Activated CD4-positive, alpha-beta T cell treated with anti-CD3 and anti-CD28 coated beads, Interleukin-2, amount 10 ng/mL, durations not matched to agents 24 days and 14 days (primary cell): ENCODE measurements around the gene NRDC. TPM values are rescaled to one million over a fixed set of nuclear protein-coding genes. Genes with fewer than 3 reads are reported as not detected.

Source experiments
- DNase-seq: peaks from one replicate; pipeline ENCODE4 v3.0.0; 2022
- H3K27ac Mint-ChIP-seq: one replicate; pipeline ENCODE4 v1.8.0; 2022; ENCODE audit warnings: mild to moderate bottlenecking, mixed read lengths
- H3K27me3 Mint-ChIP-seq: one replicate; pipeline ENCODE4 v1.8.0; 2022; ENCODE audit warnings: mixed read lengths
- H3K36me3 Mint-ChIP-seq: one replicate; pipeline ENCODE4 v1.8.0; 2022; ENCODE audit warnings: low read depth, mild to moderate bottlenecking, mixed read lengths
- H3K4me1 Mint-ChIP-seq: one replicate; pipeline ENCODE4 v1.8.0; 2021; ENCODE audit warnings: mixed read lengths
- H3K4me3 Mint-ChIP-seq: one replicate; pipeline ENCODE4 v1.8.0; 2022; ENCODE audit warnings: mild to moderate bottlenecking, moderate library complexity, mixed read lengths
- H3K9me3 Mint-ChIP-seq: one replicate; pipeline ENCODE4 v1.8.0; 2021; ENCODE audit warnings: mixed read lengths
- intact Hi-C: fragments of 100-400 bp; cut with micrococcal nuclease; formaldehyde crosslinking; loops from one replicate; pipeline ENCODE4 v1.15.1; 2023
- total RNA-seq: library from RNA; stranded (reverse); gene quantifications from 2 replicates; pipeline ENCODE4 v1.2.3, GENCODE V29; 2022

The NRDC gene, protein sequence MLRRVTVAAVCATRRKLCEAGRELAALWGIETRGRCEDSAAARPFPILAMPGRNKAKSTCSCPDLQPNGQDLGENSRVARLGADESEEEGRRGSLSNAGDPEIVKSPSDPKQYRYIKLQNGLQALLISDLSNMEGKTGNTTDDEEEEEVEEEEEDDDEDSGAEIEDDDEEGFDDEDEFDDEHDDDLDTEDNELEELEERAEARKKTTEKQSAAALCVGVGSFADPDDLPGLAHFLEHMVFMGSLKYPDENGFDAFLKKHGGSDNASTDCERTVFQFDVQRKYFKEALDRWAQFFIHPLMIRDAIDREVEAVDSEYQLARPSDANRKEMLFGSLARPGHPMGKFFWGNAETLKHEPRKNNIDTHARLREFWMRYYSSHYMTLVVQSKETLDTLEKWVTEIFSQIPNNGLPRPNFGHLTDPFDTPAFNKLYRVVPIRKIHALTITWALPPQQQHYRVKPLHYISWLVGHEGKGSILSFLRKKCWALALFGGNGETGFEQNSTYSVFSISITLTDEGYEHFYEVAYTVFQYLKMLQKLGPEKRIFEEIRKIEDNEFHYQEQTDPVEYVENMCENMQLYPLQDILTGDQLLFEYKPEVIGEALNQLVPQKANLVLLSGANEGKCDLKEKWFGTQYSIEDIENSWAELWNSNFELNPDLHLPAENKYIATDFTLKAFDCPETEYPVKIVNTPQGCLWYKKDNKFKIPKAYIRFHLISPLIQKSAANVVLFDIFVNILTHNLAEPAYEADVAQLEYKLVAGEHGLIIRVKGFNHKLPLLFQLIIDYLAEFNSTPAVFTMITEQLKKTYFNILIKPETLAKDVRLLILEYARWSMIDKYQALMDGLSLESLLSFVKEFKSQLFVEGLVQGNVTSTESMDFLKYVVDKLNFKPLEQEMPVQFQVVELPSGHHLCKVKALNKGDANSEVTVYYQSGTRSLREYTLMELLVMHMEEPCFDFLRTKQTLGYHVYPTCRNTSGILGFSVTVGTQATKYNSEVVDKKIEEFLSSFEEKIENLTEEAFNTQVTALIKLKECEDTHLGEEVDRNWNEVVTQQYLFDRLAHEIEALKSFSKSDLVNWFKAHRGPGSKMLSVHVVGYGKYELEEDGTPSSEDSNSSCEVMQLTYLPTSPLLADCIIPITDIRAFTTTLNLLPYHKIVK
- total RNA-seq: 170 and 175 TPM in 2 replicates

DNA sequence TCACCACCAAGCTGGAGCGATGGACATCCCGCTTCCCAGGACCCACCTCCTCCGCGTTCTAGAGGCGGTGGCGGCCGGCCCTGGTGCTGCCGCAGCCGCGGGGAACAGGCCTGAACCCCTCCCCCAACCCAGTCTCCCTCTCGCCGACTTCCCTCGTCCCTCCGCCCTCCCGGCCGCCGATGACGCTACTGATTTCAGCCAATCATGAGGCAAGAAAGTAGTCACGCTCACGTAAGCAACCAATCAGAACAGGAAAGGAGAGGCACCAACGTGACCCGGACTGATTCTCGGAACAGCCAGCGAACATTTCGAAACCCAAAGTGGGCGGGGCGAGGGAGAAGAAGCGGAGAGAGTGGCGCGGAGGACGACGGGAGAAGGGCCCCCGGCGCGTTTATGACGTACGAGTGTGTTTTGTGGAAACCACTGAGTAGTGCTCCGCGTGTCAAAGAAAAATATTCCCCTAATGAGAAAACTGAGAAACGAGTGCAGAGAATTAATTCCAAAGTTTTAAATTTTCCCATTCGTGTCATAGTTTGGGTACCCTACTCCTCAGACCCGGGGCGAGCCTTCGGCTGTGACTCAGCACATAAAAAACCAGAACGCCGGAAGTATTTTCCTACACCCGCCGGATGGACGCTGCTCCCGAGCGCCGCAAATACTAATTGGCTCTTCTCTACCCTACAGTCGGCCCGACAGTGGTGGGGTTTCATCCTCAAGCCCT lies at the start of gene NRDC:
Gene NRDC (minus strand): TSS at position 112 of the 721 bp plus-strand sequence. CDS start 112 bp downstream, outside the sequence.
- Mint-ChIP-seq H3K4me1 (peaks cover 28% of the 10 kb centered on the region), H3K27me3 (peaks cover 8% of the 10 kb centered on the region), H3K27ac (no peak within 1 kb of the TSS), H3K4me3 (no peak within 1 kb of the TSS), H3K36me3 (peaks cover 24% of the 10 kb centered on the region), H3K9me3 (no peaks in the 10 kb centered on the region)
- intact Hi-C loops: loop anchor here (1.0 to 5.0 kb wide), 8 partner anchors 16 to 911 kb away; partner anchors contain the start of genes BTF3L4, EPS15 and OSBPL9
- DNase-seq: peak; percentile 100

DNA sequence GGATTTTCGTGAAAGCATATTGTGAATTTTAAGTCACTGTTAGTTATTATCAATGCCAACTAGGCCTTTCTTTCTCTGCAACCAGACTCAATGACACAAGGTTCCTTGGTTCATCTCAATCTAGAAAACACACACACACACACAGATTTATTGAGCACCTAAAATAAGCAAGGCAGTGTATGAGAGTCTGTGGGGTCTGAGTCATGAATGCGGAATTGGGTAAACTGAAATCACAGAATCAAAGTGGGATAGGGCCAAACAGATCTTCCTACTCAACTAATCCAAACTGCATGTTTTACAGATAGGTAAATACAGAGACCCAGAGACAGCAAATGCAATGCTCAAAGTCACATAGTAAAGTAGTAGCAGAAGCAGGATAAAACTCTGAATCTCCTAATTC lies 48.5 kb upstream of the NRDC start:
- Mint-ChIP-seq H3K4me1 (no peaks in the 10 kb centered on the region), H3K27me3 (peaks cover 12% of the 10 kb centered on the region), H3K36me3 (no peaks in the 10 kb centered on the region), H3K27ac (no peak overlapping the region), H3K4me3 (no peak overlapping the region), H3K9me3 (no peaks in the 10 kb centered on the region)
- intact Hi-C loops: no loop called here
- DNase-seq: no peak

DNA sequence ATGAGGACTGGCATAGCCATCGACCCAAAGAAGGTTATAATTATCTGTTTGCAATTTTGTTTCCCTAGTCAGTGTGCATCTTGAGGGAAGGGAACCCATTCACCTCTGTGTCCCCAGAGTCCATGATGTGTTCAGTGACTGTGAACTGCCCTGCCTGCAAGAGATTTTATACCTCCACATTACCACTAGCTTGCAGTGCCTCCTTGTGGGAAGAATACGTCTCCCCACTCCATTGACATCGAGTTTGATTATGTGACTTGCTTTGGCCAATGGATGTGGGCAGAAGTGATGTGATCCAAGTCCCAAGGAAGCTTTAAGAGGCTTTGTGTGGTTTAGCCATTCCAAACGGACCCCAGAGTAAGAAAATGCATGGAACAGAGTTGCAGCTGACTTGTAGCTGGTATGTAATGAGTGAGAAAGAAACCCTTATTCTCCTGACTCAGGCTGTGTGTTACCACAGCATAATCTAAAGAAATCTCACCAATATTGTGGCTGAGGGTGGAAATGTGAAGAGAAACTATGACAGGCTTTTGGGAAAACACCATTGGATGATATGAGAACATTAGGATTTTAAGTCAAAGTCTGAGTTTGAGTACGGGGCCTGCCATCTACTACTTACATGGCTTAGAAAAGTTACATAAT lies 47.8 kb upstream of the NRDC start:
- intact Hi-C loops: no loop called here
- Mint-ChIP-seq H3K27me3 (peaks cover 14% of the 10 kb centered on the region), H3K36me3 (no peaks in the 10 kb centered on the region), H3K27ac (no peak overlapping the region), H3K4me1 (no peaks in the 10 kb centered on the region), H3K9me3 (no peaks in the 10 kb centered on the region), H3K4me3 (no peak overlapping the region)
- DNase-seq: peak; percentile 58

DNA sequence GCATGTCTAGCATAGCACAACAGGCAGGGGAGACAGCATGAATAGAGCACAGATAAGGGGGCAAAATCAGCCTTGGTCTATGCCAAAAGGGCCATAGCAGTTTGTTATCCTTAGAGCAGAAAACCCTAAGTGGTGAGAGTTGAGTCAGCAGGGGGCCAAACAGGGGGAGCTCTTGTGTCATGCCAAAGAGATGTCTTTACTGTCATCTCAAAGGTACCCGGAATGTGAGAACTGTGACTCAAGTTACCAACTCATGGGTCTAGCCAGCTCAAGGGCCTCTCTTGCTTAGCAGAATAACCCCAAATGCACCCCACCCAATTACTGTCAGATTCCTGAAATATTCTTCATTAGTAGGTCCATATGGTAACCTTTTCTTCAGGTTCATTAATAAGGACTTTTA lies 45.9 kb upstream of the NRDC start:
- no peak overlapping the region for H3K27ac Mint-ChIP-seq
- no peak for DNase-seq
- H3K4me1 Mint-ChIP-seq: no peaks in the 10 kb centered on the region
- intact Hi-C loops: no loop called here
- H3K27me3 Mint-ChIP-seq: peaks cover 16% of the 10 kb centered on the region
- no peaks in the 10 kb centered on the region for H3K9me3 Mint-ChIP-seq
- no peak overlapping the region for H3K4me3 Mint-ChIP-seq
- no peaks in the 10 kb centered on the region for H3K36me3 Mint-ChIP-seq

DNA sequence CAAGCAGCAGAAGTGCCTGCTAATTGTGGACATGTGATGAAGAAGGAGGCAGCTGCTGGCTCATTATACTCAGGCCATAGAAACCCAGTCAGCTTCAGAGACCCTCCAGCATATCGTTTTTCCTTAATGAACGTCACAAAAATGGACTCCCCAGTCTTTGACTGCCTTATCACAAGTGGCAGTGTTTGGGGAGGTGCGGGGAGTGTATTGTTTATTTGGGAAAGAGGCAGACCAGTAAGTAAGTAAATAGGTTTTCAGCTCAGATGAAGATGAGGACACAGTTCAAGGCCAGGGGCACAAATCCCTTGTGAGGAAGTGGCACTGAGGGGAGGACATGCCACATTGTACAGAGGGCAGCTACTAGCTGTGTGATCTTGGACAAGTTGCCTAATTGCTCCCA lies 43.5 kb upstream of the NRDC start:
- Mint-ChIP-seq H3K9me3 (no peaks in the 10 kb centered on the region), H3K27ac (no peak overlapping the region), H3K27me3 (peaks cover 15% of the 10 kb centered on the region), H3K36me3 (no peaks in the 10 kb centered on the region), H3K4me3 (no peak overlapping the region), H3K4me1 (no peaks in the 10 kb centered on the region)
- DNase-seq: no peak
- intact Hi-C loops: no loop called here

DNA sequence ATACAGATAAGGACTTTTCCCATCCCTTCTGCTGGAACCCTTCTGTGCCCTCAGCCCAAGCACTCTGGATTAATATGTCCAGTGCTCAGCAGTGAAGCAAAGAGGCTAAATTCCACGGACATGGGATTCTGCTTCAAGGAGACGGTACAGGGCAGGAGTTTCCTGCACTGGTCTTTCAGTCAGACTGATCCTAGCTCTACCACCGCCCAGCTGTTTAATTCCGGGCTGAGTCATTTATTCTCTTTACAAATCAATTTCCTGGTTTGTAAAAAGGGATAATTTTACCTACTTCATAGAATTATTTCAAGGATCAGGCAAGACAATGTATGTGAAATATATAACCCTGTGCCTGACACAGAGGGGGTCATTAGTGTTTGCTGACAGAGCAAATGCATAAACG lies 41.6 kb upstream of the NRDC start:
- H3K36me3 Mint-ChIP-seq: no peaks in the 10 kb centered on the region
- DNase-seq: no peak
- no peak overlapping the region for H3K27ac Mint-ChIP-seq
- H3K27me3 Mint-ChIP-seq: peaks cover 14% of the 10 kb centered on the region
- no peaks in the 10 kb centered on the region for H3K4me1 Mint-ChIP-seq
- no peaks in the 10 kb centered on the region for H3K9me3 Mint-ChIP-seq
- intact Hi-C loops: no loop called here
- H3K4me3 Mint-ChIP-seq: no peak overlapping the region

DNA sequence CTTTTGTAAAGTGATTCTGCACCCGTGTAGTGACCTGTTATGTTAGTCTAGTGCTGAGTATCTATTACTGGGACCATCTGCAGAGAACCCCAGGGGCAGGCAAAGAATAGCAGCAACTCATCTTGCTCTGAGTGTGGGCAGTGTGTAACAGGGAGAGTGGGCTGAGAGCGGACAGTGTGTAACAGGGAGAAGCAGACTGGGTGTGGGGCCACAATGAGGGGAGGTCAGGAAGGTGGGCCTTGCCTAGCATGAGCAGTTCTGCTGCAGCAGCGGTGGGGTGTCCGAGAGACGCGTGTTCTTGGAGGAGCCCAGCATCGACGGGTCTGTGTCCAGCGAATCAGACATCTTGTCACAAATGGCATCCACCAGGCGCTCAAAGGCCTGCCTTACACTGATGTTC lies 41.2 kb upstream of the NRDC start:
- Mint-ChIP-seq H3K9me3 (no peaks in the 10 kb centered on the region), H3K27me3 (peaks cover 14% of the 10 kb centered on the region), H3K27ac (no peak overlapping the region), H3K4me1 (no peaks in the 10 kb centered on the region), H3K36me3 (no peaks in the 10 kb centered on the region), H3K4me3 (no peak overlapping the region)
- no peak for DNase-seq
- intact Hi-C loops: no loop called here

DNA sequence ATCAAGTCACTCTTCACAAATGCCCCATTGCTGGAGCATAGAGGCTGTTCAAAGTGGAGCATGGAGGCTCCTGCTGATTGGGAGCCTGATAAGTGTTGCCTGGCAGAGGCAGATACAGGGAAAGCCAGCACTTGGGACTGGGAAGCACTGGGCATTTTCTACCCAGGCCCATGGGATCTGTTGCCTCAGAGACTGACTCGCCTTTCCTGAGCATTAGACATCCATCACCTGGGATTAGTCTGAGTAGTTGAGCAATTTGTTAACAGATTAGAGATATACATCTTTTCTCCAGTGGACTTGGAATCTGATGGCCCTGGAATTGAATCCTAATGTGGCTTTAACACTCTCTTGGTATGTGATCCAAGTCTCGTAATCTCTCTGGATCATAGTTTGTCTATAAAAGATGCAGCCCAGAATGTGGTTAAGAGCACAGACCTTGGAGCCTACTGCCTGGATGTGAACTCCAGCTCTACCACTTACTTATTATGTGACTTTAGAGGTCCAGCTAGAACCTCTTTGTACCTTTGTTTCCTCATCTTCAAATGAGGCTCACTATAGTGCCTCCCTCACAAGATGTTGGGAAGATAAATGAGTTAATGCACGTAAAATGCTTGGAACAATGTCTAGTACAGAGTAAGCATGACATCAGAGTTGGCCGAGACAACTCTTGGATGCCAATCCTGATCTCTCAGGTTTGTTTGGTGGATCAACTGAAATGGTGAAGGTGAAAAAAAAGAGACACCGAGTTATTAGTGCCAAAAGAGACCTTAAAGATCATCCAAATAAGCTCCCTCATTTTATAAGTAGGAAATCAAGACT lies 38.3 kb upstream of the NRDC start:
- peaks cover 17% of the 10 kb centered on the region for H3K27me3 Mint-ChIP-seq
- no peaks in the 10 kb centered on the region for H3K9me3 Mint-ChIP-seq
- no peaks in the 10 kb centered on the region for H3K36me3 Mint-ChIP-seq
- DNase-seq: no peak
- intact Hi-C loops: no loop called here
- H3K27ac Mint-ChIP-seq: no peak overlapping the region
- no peak overlapping the region for H3K4me3 Mint-ChIP-seq
- H3K4me1 Mint-ChIP-seq: no peaks in the 10 kb centered on the region

DNA sequence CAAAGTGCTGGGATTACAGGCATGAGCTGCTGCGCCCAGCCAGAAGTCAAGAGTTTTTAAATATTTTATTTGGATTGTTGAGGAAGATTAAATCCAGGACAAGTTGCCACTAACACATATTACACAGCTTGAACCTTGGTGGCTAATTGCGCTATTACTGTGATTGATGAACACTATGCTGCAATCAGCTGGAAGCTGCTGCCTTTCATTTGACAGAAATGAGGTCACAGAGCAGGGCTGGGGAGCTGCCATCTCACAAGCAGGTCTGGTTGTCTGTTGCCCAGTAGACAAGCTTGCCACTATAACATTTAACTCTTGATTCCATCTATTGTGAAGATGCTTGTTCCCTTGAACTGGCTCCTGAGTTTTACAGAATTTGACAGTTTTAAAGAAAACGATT lies 37.4 kb upstream of the NRDC start:
- no peak overlapping the region for H3K4me3 Mint-ChIP-seq

DNA sequence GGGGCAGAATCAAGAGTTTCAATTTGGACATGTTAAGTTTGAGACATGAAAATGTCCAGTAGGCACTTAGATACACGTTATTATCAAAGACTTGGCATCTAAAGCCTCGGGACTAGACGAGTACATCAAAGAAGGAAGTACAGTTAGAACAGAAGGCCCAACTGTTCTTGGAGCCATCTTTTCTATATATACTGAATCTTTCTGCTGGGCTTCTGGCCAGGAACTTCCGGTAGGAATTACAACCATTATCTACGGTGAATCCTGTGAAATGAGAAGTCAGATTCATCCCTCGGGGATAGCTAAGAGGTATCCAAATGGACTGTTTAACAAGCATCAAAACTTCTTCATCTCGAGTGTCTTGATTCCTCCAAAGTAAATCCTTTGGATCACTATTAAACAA lies 34.4 kb upstream of the NRDC start:
- no peaks in the 10 kb centered on the region for H3K9me3 Mint-ChIP-seq
- DNase-seq: no peak
- peaks cover 16% of the 10 kb centered on the region for H3K27me3 Mint-ChIP-seq
- H3K27ac Mint-ChIP-seq: no peak overlapping the region
- no peaks in the 10 kb centered on the region for H3K36me3 Mint-ChIP-seq
- no peaks in the 10 kb centered on the region for H3K4me1 Mint-ChIP-seq
- H3K4me3 Mint-ChIP-seq: no peak overlapping the region
- intact Hi-C loops: no loop called here

More for the DNA sequence above, 37.4 kb upstream of the NRDC start:
- H3K9me3 Mint-ChIP-seq: no peaks in the 10 kb centered on the region
- H3K4me1 Mint-ChIP-seq: no peaks in the 10 kb centered on the region
- no peak overlapping the region for H3K27ac Mint-ChIP-seq
- intact Hi-C loops: no loop called here
- no peaks in the 10 kb centered on the region for H3K36me3 Mint-ChIP-seq
- DNase-seq: no peak
- H3K27me3 Mint-ChIP-seq: peaks cover 15% of the 10 kb centered on the region

DNA sequence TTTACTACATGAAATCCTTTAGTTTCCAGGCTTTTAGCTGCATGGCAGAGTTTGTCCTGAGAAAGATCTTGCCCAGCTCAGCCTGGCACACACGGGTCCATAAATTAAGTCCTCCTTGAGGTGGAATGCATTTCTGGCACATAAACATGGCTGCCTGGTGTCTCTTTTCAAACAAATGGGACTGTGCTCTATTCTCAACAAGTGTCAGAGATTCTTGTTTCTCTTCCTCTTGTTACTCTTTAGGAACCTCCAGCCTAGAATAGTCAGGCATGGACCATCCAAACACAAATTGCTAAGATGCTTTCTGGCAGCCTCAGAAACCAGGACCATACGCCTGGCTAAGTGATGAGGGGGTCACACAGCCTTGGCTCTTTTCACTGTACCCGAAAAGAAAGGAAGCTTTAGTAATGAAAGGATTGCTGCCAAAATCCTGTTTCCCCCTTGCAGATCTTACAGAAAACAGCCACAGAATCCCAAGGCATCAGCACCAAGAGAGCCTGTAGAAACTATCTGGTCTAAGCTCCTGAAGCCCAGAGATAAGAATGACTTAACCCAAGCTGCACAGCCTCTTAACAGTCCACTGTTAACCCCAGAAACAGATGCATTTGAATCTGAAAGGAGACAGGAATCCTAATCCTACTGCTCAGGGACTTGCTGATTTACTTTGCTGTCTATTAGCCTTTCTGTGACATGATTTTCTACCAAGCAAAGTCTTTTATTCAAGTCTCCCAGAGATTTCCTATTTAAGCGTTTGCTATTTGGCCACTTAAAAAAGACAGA lies 31.9 kb upstream of the NRDC start:
- H3K4me3 Mint-ChIP-seq: no peak overlapping the region
- no peaks in the 10 kb centered on the region for H3K4me1 Mint-ChIP-seq
- H3K27ac Mint-ChIP-seq: no peak overlapping the region
- H3K36me3 Mint-ChIP-seq: no peaks in the 10 kb centered on the region
- H3K9me3 Mint-ChIP-seq: no peaks in the 10 kb centered on the region
- no peak for DNase-seq
- peaks cover 17% of the 10 kb centered on the region for H3K27me3 Mint-ChIP-seq
- intact Hi-C loops: no loop called here

DNA sequence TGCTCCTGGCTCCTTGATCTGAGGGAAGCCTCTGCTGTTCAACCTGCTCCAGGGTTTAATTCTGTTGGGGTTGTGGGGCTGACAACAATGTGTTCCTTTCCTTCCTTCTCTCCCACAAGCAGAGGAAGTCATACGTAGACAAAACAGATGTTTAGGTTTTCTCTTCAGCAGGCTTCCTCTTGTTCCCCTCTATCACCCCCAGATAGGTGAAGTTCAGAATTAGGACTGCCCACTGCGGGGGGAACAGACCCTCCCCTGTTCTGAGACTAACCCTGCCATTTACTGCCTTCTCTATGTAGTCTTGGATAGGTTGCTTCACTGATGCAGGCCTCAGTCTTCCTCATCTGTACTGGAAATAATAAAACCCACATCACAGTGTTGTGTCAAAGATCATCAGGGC lies 30.0 kb upstream of the NRDC start:
- no peaks in the 10 kb centered on the region for H3K36me3 Mint-ChIP-seq
- H3K27ac Mint-ChIP-seq: no peak overlapping the region
- no peak overlapping the region for H3K4me3 Mint-ChIP-seq
- intact Hi-C loops: no loop called here
- H3K27me3 Mint-ChIP-seq: peaks cover 19% of the 10 kb centered on the region
- DNase-seq: no peak
- H3K4me1 Mint-ChIP-seq: no peaks in the 10 kb centered on the region
- no peaks in the 10 kb centered on the region for H3K9me3 Mint-ChIP-seq
